HG02938 (cell line): ENCODE data around the gene LLPH.
"Not testable (repeated sequence)": the region's sequence is repeated elsewhere in the genome, so short reads cannot be mapped to it uniquely, and the experiment has no call there.

ENCODE experiments used
- ATAC-seq: cut with Tn5 transposase; IDR thresholded peaks from one replicate; pipeline ENCODE4 v1.9.1; 2021; ENCODE audit warnings: mild to moderate bottlenecking, moderate library complexity; ENCODE audit not compliant: unreplicated experiment

Gene LLPH

GRCh38 chr12:66130267-66131066 is at the start of gene LLPH:
LLPH (minus strand) TSS chr12:66130750; CDS start chr12:66129106, 1,644 bp downstream.
- peak; percentile 96 for ATAC-seq

- no peak for ATAC-seq
Measured at GRCh38 chr12:66176105-66176900, 45.8 kb upstream of the LLPH start.

- not testable (repeated sequence) for ATAC-seq
Measured at GRCh38 chr12:66174391-66175325, 44.1 kb upstream of the LLPH start.

- ATAC-seq = no peak
Measured at GRCh38 chr12:66170606-66171005, 40.1 kb upstream of the LLPH start.

GRCh38 chr12:66169221-66170170 is 38.9 kb upstream of the LLPH start, which contains the start of gene TMBIM4:
TMBIM4 (minus strand) TSS chr12:66169996; CDS start chr12:66169951, 45 bp downstream.
- ATAC-seq = peak; percentile 76

GRCh38 chr12:66168410-66168809 is 37.9 kb upstream of the LLPH start:
- ATAC-seq = no peak

- ATAC-seq = no peak
Measured at GRCh38 chr12:66166561-66166960, 36.0 kb upstream of the LLPH start.

GRCh38 chr12:66165141-66165540 is 34.6 kb upstream of the LLPH start:
- ATAC-seq = no peak

- ATAC-seq = no peak
Measured at GRCh38 chr12:66164349-66164821, 33.8 kb upstream of the LLPH start.

GRCh38 chr12:66163289-66163688 is 32.7 kb upstream of the LLPH start:
- ATAC-seq = no peak

GRCh38 chr12:66162701-66163100 is 32.2 kb upstream of the LLPH start:
- no peak for ATAC-seq

GRCh38 chr12:66160704-66161103 is 30.2 kb upstream of the LLPH start:
- ATAC-seq = no peak

- ATAC-seq = no peak
Measured at GRCh38 chr12:66159123-66159522, 28.6 kb upstream of the LLPH start.

- no peak for ATAC-seq
Measured at GRCh38 chr12:66156654-66157053, 26.1 kb upstream of the LLPH start.

GRCh38 chr12:66154776-66155175 is 24.2 kb upstream of the LLPH start:
- ATAC-seq = no peak

- no peak for ATAC-seq
Measured at GRCh38 chr12:66152732-66153131, 22.2 kb upstream of the LLPH start.

- ATAC-seq = no peak
Measured at GRCh38 chr12:66149702-66150398, 19.3 kb upstream of the LLPH start.

- ATAC-seq = no peak
Measured at GRCh38 chr12:66144791-66145754, 14.5 kb upstream of the LLPH start.
